Measurements from ENCODE around the gene SH3TC2.

GRCh38 chr5:148962761-148963324, 100.0 kb downstream of the SH3TC2 start:
- TF ChIP-seq CTCF (tag by site-specific recombination; IDR thresholded peaks at IDR 0.05) (no peak), ZNF658 (tag by site-specific recombination; IDR thresholded peaks at IDR 0.05) (no peak), ZNF18 (tag by site-specific recombination; IDR thresholded peaks at IDR 0.05) (no peak), ZNF214 (tag by site-specific recombination; IDR thresholded peaks at IDR 0.05; ENCODE audit: borderline replicate concordance) (no peak), MZF1 (tag by site-specific recombination; IDR thresholded peaks at IDR 0.05; ENCODE audit: borderline replicate concordance) (no peak), KLF16 (tag by site-specific recombination; IDR thresholded peaks at IDR 0.05) (no peak), ZNF19 (tag by site-specific recombination; IDR thresholded peaks at IDR 0.05; ENCODE audit: low read depth) (no peak), ZNF513 (tag by site-specific recombination; IDR thresholded peaks at IDR 0.05) (no peak), PRDM1 (tag by site-specific recombination; IDR thresholded peaks at IDR 0.05) (no peak)

Measured in HEK293 (cell line).